Heart left ventricle (tissue), 16 donors: ENCODE measurements around the gene STX10. TPM values are rescaled to one million over a fixed set of nuclear protein-coding genes. Genes with fewer than 3 reads are reported as not detected.

ENCODE experiments used
- ATAC-seq, 4 donors: fragments of 200-7000 bp; cut with Tn5 transposase; one replicate each; pipeline ENCODE4 v1.9.1; 2020 to 2022; ENCODE audit warnings: moderate library complexity in 4 of 4, mild to moderate bottlenecking in 3 of 4, moderate number of reproducible peaks in 1 of 4
- DNase-seq, 5 donors: peaks; one replicate each; pipeline ENCODE4 v3.0.0-alpha.2; 2020
- H3K27ac ChIP-seq, 12 donors: fragments of 200-600 bp; sonication (generic) in 4 of 12; one replicate each; pipeline versions ENCODE4 v1.5.0 to v1.8.0; 2016 to 2022; ENCODE audit warnings: mild to moderate bottlenecking in 2 of 12
- H3K27me3 ChIP-seq, 9 donors: fragments of 200-600 bp; sonication (generic) in 2 of 9; one replicate each; pipeline versions ENCODE4 v1.5.1 to v1.8.0; 2016 to 2022; ENCODE audit warnings: mild to moderate bottlenecking in 3 of 9
- H3K36me3 ChIP-seq, 9 donors: fragments of 200-600 bp; sonication (generic) in 2 of 9; one replicate each; pipeline versions ENCODE4 v1.5.0 to v1.8.0; 2018 to 2022; ENCODE audit warnings: mild to moderate bottlenecking in 2 of 9
- H3K4me1 ChIP-seq, 12 donors: fragments of 200-600 bp; sonication (generic) in 4 of 12; one replicate each; pipeline versions ENCODE4 v1.5.0 to v1.8.0; 2016 to 2022; ENCODE audit warnings: mild to moderate bottlenecking in 3 of 12
- H3K4me3 ChIP-seq, 12 donors: fragments of 200-600 bp; sonication (generic) in 4 of 12; one replicate each; pipeline versions ENCODE4 v1.5.0 to v1.8.0; 2017 to 2022; ENCODE audit warnings: mild to moderate bottlenecking in 9 of 12, moderate library complexity in 4 of 12
- H3K9me3 ChIP-seq, 12 donors: fragments of 200-600 bp; sonication (generic) in 4 of 12; one replicate each; pipeline versions ENCODE4 v1.5.0 to v1.8.0; 2016 to 2022; ENCODE audit warnings: mild to moderate bottlenecking in 1 of 12
- POLR2A ChIP-seq, 2 donors: fragments of 450-650 bp; IDR thresholded peaks; one replicate each; pipeline ENCODE4 v1.6.1; 2017; ENCODE audit warnings: antibody characterized with exemption in 2 of 2, mild to moderate bottlenecking in 2 of 2, moderate library complexity in 2 of 2
- WGBS, 4 donors: extraction: QIAGEN DNeasy Blood & Tissue Kit in 2 of 4; methylation state at CpG; one replicate each; pipeline versions ENCODE4 v1.1.5 to v1.1.7; 2013 to 2018; 5-methylcytosine and 5-hydroxymethylcytosine counted together
- intact Hi-C, 10 donors: fragments of 100-400 bp; cut with DNase I; formaldehyde crosslinking; loops; one replicate each; pipeline versions ENCODE4 v1.11.1 to v1.14.2; 2022
- polyA plus RNA-seq, 2 donors: library from polyadenylated mRNA; stranded (reverse); fragments of 200-250 nt; gene quantifications; one replicate each; pipeline ENCODE4 v1.2.3, GENCODE V29; 2013
- total RNA-seq, 9 donors: library from RNA; depleted of rRNA in 2 of 9; stranded (reverse); fragments of >200 nt in 2 of 9; fragmentation: NEBNext Ultra II Directional in 3 of 9; extraction: Animal tissue kit (Norgen Biotek cat#: 25700) in 3 of 9; gene quantifications; one replicate each; pipeline versions ENCODE4 v1.1.0 to v1.2.4, GENCODE V29; 2016 to 2023
- TF ChIP-seq, protein P1 (sequence below), 12 donors: fragments of 200-600 bp; sonication (generic) in 4 of 12; IDR thresholded peaks; one replicate each; pipeline versions ENCODE4 v1.5.0 to v1.8.0; 2018 to 2022; ENCODE audit warnings: antibody characterized with exemption in 12 of 12, mild to moderate bottlenecking in 5 of 12
- donor health status: ischemic (EF 13 %, LVEDD 7.1; RV severe dilation, severe dysfunction).
- donor health status: healthy with polysubstance abuse.
- donor health status: DM: no; HTN: yes; CAD: no.
- donor health status: DM: no; HTN: no; CAD: no.
- donor health status: ischemic (EF 25% LVEDD 6.9; RV normal size, moderate dysfunction).
- donor health status: ischemic (EF 25% LVEDD 5.7; RV mildly dilated, moderate dysfunction).
- donor health status: healthy.
- donor health status: DM: yes; HTN: yes; CAD: no.
- donor health status: ischemic (EF 35%, LVEDD 5.7; RV mildly dilated, moderate dysfunction).
- donor health status: nonischemic (EF 11% LVEDD 7.7; RV severe dilation, severe dysfunction).
- donor health status: DM: yes; HTN: yes; CAD: no.
- donor health status: PGD.
- donor health status: ischemic (EF 29% LVEDD 5.4; RV normal size, mild dysfunction).
- donor health status: nonischemic (EF 23%, LVEDD 6.1; RV moderate dilation, normal function).

Gene STX10
- total and polyA plus RNA-seq, 11 donors = 24.0 to 64.7 (median 37.2) TPM

DNA sequence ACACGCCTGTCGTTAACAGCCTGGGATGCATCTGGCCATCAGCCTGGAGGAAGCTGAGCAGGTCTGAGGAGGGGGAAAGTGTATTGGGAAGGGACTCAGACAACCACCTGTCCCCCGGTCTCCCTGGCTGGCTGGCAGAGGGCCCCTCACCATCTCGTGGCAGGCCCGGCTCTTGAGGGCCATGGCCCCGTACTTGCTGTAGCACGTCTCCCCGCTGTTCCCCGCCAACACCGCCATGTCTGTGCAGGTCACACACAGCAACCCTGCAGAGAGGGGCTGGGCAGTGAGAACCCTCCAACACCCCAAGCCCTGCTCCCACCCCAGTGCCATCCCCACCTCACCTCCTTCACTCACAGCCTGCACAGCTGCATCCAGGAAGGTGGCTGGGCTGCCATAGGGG, 37.6 kb downstream of the STX10 start:
- ATAC-seq (no peak), DNase-seq (no peak)
- Histone ChIP-seq H3K36me3 (peaks cover 0 to 52% (median 43%) of the 10 kb centered on the region in 9 donors), H3K4me1 (peaks cover 3 to 21% (median 17%) of the 10 kb centered on the region in 12 donors), H3K9me3 (no peaks in the 10 kb centered on the region), H3K27me3 (no peaks in the 10 kb centered on the region), H3K27ac (no peak overlapping the region), H3K4me3 (no peak overlapping the region)
- intact Hi-C loops = loop anchor here in 1 of 10 donors (10.0 kb wide), 1 partner anchor 152 kb away; no protein-coding TSS in a partner anchor
- WGBS, 4 donors = 88 to 96% (median 94%) methylated on average over 10 of the region's 10 CpGs
- TF ChIP-seq, protein P1, sequence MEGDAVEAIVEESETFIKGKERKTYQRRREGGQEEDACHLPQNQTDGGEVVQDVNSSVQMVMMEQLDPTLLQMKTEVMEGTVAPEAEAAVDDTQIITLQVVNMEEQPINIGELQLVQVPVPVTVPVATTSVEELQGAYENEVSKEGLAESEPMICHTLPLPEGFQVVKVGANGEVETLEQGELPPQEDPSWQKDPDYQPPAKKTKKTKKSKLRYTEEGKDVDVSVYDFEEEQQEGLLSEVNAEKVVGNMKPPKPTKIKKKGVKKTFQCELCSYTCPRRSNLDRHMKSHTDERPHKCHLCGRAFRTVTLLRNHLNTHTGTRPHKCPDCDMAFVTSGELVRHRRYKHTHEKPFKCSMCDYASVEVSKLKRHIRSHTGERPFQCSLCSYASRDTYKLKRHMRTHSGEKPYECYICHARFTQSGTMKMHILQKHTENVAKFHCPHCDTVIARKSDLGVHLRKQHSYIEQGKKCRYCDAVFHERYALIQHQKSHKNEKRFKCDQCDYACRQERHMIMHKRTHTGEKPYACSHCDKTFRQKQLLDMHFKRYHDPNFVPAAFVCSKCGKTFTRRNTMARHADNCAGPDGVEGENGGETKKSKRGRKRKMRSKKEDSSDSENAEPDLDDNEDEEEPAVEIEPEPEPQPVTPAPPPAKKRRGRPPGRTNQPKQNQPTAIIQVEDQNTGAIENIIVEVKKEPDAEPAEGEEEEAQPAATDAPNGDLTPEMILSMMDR (IDR thresholded peaks at IDR 0.05) = no peak

DNA sequence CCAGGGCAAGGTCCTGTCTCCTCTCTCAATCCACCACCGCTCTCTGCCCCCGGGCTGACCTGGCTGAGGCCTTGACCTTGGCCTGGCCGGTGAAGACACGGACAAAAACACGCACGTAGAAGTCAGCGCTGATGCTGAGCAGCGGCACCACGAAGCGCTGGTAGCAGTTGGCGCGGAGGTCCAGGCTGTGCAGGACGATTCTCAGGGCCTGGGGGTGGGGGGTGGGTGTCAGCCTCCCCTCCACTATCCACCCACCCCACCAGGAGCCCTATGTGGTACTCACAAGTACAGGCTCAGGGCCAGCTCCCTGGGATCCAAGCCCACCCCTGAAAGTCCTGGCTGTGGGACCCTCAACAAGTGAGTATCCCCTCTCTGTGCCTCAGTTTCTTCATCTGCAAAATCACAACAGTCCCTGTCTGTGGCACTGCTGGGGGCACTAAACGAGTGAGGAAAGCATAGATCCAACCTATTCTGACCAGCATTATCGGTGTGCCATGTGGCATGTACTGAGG, 40.0 kb downstream of the STX10 start:
- no peak for ATAC-seq
- Histone ChIP-seq H3K36me3 (peaks cover 0 to 60% (median 43%) of the 10 kb centered on the region in 9 donors), H3K4me3 (no peak overlapping the region), H3K4me1 (peaks cover 0 to 9% (median 0%) of the 10 kb centered on the region in 12 donors), H3K27ac (no peak overlapping the region), H3K27me3 (no peaks in the 10 kb centered on the region), H3K9me3 (no peaks in the 10 kb centered on the region)
- TF ChIP-seq POLR2A (IDR thresholded peaks at IDR 0.05) = no peak
- TF ChIP-seq, protein P1 (IDR thresholded peaks at IDR 0.05) = no peak
- WGBS, 4 donors = 91 to 95% (median 94%) methylated on average over 10 to 15 of the region's 15 CpGs
- DNase-seq = no peak
- intact Hi-C loops = loop anchor here in 1 of 10 donors (10.0 kb wide), 1 partner anchor 155 kb away; no protein-coding TSS in a partner anchor

DNA sequence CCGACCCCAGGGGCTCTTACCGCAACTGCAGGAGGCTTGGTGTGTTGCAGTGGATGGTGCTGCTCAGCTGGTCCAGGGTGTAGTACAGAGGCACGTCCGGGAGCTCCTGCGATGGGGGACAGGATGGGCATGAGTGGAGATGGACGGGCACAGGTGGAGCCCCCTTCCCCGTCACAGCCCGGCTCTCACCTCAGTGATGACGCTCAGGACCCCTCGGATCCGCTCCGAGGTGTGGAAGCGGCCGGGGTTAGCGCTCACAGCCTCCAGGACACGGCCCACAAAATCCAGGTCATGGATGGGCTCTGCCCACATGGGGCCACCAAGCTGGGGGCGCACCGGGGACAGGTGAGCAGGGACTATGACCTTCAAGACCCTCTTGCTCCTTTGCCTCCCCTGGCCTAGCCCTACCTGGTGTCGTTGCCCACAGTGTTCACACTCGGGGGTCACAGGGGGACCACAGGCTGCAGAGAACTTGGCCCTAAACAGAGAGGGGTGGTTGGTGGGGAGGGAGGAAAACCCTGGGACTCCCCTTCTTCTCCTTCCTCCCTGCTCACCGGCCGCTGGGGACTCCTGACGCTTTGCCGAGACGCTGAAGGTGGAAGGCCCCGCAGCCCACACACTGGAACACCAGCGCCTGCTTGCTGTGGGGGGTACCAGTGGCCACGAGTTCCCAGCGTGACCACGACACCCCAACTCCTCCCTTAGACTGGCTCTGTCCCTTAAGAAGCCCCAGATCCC, 40.6 kb downstream of the STX10 start:
- WGBS, 4 donors = 94 to 97% (median 96%) methylated on average over 12 to 30 of the region's 30 CpGs
- ATAC-seq (peak in 1 of 4 donors; percentile 7), DNase-seq (no peak)
- intact Hi-C loops = loop anchor here in 1 of 10 donors (10.0 kb wide), 1 partner anchor 155 kb away; no protein-coding TSS in a partner anchor
- H3K27ac ChIP-seq = no peak overlapping the region
- H3K4me1 ChIP-seq = peaks cover 0 to 14% (median 2%) of the 10 kb centered on the region in 12 donors
- no peak for TF ChIP-seq POLR2A (IDR thresholded peaks at IDR 0.05)
- TF ChIP-seq, protein P1 (IDR thresholded peaks at IDR 0.05) = no peak
- no peaks in the 10 kb centered on the region for H3K9me3 ChIP-seq
- H3K36me3 ChIP-seq = peaks cover 0 to 54% (median 39%) of the 10 kb centered on the region in 9 donors
- H3K4me3 ChIP-seq = no peak overlapping the region
- H3K27me3 ChIP-seq = no peaks in the 10 kb centered on the region
